HG02798 (cell line): ENCODE results near the gene C5orf47.

Source experiments
- ATAC-seq: cut with Tn5 transposase; IDR thresholded peaks from one replicate; pipeline ENCODE4 v1.9.1; 2021; ENCODE audit warnings: mild to moderate bottlenecking; ENCODE audit not compliant: unreplicated experiment, poor library complexity

C5orf47 gene, protein sequence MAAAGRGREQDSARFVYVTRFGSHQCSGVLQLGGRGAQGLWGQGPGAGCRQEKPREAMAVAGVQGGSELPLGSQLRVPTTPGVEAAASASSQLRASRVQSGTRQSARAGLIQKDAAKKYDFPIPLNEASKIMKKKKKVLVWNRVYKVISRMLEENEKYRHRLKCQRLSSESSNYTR

GRCh38 chr5:173988554-173989431, at the start of gene C5orf47:
C5orf47 (plus strand) TSS chr5:173989170; CDS start chr5:173989264, 94 bp downstream.
- ATAC-seq, result no peak

GRCh38 chr5:173940269-173940668, 48.7 kb upstream of the C5orf47 start:
- no peak for ATAC-seq

GRCh38 chr5:173941102-173941501, 47.9 kb upstream of the C5orf47 start:
- no peak for ATAC-seq

GRCh38 chr5:173941758-173942401, 47.1 kb upstream of the C5orf47 start:
- ATAC-seq, result no peak

GRCh38 chr5:173944511-173944910, 44.5 kb upstream of the C5orf47 start:
- no peak for ATAC-seq

GRCh38 chr5:173945160-173945559, 43.8 kb upstream of the C5orf47 start:
- ATAC-seq, result no peak

DNA sequence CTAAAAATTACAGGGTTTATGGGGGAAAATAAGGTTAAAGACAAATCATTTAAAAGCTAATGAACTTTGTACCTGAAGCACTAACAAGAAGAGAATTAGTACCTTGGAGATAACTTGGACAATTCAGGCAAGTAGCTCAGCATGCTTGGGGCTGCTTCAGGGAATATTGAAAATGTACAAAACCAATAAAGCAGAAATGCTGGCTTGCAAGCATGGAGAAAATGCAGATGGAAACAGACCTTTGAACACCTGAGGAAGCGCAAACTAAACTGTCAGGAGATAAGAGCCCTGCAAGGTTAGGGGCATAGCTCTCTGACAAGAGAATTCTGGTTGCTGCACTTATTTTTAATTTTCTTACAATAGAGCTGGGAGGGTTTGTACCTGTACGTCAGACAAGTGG, 42.6 kb upstream of the C5orf47 start:
- ATAC-seq, result no peak

DNA sequence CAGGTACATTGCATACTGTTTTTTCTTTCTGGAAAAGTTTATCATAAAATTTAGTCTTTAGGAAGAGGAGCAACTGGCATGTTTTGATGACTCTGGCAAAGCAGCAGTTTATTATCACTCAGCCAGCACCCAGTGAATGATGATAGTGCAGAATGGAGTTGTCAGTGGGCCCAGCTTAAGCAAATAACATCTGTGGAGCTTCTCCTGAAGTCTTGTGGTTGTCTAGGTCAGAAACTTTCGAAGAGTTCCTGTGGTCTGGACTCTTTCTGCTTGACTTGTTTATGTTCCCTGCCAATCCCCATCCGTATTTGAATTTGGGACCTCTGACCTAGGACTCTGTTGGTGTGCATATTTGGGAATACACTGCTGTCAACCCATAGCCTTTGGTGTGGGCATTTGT, 38.1 kb upstream of the C5orf47 start:
- no peak for ATAC-seq

GRCh38 chr5:173953528-173954090, 35.4 kb upstream of the C5orf47 start:
- no peak for ATAC-seq

DNA sequence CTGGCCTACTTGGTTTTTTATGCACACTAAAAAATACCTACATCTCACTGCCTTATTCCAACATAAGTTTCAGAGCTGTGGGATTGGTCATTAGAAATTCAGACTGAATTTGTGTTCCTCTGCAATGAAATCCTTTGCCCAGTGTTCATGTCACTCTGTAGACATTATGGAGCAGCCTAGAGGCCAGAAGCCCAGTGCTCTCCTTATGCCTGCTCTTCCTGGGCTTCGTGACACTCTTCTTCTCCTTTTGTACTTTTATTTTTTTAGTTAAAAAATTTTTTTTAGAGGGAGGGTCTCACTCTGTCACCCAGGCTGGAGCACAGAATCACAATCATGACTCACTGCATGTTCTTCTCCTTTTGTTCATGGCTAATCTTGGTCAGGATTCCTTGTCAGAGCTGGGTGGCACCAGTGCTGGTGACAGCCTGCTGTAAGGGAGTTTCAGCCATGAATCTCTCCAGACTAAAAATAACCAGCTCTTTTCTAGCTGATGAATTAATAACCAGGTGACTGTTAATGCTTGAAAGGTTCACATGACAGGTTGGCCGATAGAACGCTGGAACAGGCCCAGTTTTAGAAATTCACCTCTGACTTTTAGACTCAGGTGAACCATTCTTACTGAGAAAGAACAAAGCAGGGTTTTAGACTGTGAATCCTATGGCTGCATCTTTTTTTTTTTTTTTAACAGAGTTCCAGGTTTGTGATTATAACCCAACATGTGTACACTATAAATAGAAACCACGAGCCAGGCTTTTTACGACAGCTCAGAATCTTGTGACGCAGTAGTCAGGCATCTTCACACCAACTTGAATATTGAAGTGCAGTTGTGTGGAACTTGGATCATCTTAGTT, 34.1 kb upstream of the C5orf47 start:
- ATAC-seq, result no peak

GRCh38 chr5:173960986-173961385, 28.0 kb upstream of the C5orf47 start:
- ATAC-seq, result no peak

- ATAC-seq, result no peak
Observed at GRCh38 chr5:173961418-173961817, 27.6 kb upstream of the C5orf47 start.

GRCh38 chr5:173962436-173962972, 26.5 kb upstream of the C5orf47 start:
- ATAC-seq, result no peak

- no peak for ATAC-seq
Observed at GRCh38 chr5:173963182-173963838, 25.7 kb upstream of the C5orf47 start.

- no peak for ATAC-seq
Observed at GRCh38 chr5:173963867-173964441, 25.0 kb upstream of the C5orf47 start.

DNA sequence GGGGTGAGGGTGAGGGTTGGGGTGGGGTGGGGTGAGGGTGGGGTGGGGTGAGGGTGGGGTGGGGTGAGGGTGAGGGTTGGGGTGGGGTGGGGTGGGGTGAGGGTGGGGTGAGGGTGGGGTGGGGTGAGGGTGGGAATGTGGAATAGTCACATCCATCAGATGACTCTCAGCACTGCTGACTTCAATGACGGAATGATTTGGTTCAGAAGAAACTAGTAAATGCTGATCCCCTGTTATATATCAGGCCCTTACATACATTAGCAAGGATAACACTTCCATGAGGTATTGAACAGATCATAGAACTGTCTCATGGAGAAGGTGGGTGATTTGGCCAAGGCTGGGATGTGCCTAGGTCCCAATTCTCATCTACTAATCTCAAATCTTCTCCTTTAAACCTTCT, 24.5 kb upstream of the C5orf47 start:
- no peak for ATAC-seq

DNA sequence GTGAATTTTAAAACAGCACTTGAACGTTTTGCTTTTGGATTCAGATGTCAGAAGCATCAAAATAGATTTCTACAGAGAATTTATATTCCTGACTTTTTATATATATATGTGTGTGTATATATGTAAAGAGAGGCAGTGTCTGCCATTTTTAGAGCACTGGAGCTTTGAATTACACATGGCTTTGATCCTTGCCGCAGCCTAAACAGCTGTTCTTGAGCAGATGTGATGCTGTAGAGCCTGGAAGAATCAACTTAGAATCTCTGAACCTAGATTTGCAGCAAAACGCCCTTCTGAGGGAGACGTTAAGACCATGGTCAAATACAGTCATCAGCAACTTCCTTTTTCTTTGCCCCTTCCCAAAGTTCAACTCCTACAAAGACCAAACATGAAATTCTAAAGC, 21.7 kb upstream of the C5orf47 start:
- no peak for ATAC-seq

DNA sequence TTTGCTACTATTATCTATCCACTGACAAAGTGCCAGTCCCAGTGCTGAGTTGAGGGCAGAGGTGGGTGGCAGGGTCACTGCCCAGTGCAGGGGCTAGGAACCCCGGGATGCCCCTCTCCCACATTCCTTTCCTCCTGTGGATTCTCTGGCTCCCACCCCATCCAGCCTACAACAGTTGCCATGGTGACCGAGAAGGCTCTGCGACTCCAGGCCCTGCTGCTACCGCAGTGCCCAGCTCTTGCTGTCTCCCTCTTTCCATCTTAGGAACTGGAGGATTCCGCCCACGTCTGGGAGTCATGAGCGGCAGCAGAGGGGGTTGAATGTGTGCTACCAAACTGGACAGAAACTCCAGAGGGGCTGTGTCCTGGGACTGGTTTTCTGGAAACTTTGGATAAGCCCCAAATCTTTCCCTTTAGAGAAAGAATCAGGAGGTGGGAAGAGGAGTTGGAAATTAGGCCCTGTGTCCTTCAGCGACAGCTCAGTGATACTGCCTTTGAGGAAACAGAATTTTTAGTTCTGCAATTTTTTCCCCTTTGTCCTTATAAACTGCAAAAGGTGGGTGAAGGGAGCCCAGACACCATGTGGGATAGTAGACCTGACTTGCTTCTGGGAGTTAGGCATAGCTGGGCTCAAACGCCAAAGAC, 20.7 kb upstream of the C5orf47 start:
- no peak for ATAC-seq
